ENCODE results near the gene RAB11FIP3. TPM values are rescaled to one million over a fixed set of nuclear protein-coding genes. Genes with fewer than 3 reads are reported as not detected.

The RAB11FIP3 gene
- total RNA-seq, 4 donors from 2014 or later, result 20.7 to 62.5 (median 29.1) TPM

DNA sequence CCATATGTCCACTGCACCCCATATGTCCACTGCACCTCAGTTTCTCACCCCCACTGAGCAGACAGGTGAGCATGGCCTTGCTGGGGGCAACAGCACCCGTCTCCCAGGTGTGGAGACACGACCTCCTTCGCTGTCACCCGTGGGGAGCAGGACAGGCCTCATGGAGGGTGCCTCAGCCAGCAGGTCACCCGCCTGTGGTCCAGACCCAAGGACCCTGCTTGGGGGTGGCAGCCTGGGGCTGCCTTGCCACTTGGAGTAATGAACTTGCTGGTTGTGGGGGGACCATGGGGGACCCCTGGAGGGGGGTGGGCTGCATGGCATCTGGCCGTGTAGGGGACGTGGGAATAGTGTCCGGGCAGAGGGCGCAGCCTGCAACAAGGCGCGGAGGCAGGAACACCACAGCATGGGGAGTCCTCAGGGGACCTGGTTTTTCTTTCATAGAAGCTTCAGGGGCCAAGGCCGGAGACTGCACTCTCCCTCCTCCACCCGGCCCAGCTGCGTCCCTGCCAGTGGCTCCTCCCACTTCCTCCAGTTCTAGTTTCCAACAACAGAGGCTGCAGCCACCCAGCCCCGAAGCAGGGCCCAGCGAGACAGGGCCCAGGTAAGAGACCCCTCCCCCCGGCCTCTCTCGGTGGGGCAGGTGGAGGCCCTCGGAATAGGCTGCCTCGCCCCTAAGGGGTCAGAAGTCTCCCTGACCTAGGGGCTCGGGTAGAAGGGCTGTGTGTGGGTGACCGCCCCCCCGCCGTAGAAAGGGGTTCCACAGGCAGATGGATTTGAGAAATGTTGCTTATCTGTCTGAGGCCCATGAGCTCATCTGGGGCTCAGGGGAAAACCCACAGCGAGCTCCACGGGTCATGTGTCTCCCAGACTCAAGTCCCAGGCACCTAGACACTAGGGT lies 141.3 kb downstream of the RAB11FIP3 start, which contains the start of gene NHLRC4:
Gene NHLRC4, plus strand, starts transcription at position 531 of the 898 bp plus-strand sequence. CDS start 1,043 bp downstream, outside the sequence.
- WGBS, result 41% methylated on average over 8 of the region's 26 CpGs
- no peak within 1 kb of the TSS for H3K27ac ChIP-seq
- no peaks in the 10 kb centered on the region for H3K36me3 ChIP-seq
- peak within 1 kb of the TSS; percentile 32 for H3K4me3 ChIP-seq
- TF ChIP-seq POLR2A (IDR thresholded peaks at IDR 0.05) (no peak), EP300 (IDR thresholded peaks at IDR 0.05) (no peak), POLR2AphosphoS5 (IDR thresholded peaks at IDR 0.05) (no peak)
- TF ChIP-seq, protein P1, sequence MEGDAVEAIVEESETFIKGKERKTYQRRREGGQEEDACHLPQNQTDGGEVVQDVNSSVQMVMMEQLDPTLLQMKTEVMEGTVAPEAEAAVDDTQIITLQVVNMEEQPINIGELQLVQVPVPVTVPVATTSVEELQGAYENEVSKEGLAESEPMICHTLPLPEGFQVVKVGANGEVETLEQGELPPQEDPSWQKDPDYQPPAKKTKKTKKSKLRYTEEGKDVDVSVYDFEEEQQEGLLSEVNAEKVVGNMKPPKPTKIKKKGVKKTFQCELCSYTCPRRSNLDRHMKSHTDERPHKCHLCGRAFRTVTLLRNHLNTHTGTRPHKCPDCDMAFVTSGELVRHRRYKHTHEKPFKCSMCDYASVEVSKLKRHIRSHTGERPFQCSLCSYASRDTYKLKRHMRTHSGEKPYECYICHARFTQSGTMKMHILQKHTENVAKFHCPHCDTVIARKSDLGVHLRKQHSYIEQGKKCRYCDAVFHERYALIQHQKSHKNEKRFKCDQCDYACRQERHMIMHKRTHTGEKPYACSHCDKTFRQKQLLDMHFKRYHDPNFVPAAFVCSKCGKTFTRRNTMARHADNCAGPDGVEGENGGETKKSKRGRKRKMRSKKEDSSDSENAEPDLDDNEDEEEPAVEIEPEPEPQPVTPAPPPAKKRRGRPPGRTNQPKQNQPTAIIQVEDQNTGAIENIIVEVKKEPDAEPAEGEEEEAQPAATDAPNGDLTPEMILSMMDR (IDR thresholded peaks at IDR 0.05), result no peak
- no peak for DNase-seq (ENCODE audit: low spot score in 2 of 2)
- no peaks in the 10 kb centered on the region for H3K9me3 ChIP-seq
- peaks cover 11% of the 10 kb centered on the region for H3K27me3 ChIP-seq
- H3K4me1 ChIP-seq, result peaks cover 58% of the 10 kb centered on the region

GRCh38 chr16:567373-568256 lies 142.2 kb downstream of the RAB11FIP3 start:
- no peaks in the 10 kb centered on the region for H3K36me3 ChIP-seq
- no peak overlapping the region for H3K27ac ChIP-seq
- 86% methylated on average over 20 of the region's 35 CpGs for WGBS
- no peak for TF ChIP-seq POLR2AphosphoS5 (IDR thresholded peaks at IDR 0.05)
- no peak for TF ChIP-seq POLR2A (IDR thresholded peaks at IDR 0.05)
- no peak for TF ChIP-seq EP300 (IDR thresholded peaks at IDR 0.05)
- TF ChIP-seq, protein P1 (IDR thresholded peaks at IDR 0.05), result no peak
- peaks cover 58% of the 10 kb centered on the region for H3K4me1 ChIP-seq
- peaks cover 5% of the 10 kb centered on the region for H3K27me3 ChIP-seq
- H3K9me3 ChIP-seq, result no peaks in the 10 kb centered on the region
- no peak for DNase-seq (ENCODE audit: low spot score in 2 of 2)
- peak overlapping the region; percentile 32 for H3K4me3 ChIP-seq

DNA sequence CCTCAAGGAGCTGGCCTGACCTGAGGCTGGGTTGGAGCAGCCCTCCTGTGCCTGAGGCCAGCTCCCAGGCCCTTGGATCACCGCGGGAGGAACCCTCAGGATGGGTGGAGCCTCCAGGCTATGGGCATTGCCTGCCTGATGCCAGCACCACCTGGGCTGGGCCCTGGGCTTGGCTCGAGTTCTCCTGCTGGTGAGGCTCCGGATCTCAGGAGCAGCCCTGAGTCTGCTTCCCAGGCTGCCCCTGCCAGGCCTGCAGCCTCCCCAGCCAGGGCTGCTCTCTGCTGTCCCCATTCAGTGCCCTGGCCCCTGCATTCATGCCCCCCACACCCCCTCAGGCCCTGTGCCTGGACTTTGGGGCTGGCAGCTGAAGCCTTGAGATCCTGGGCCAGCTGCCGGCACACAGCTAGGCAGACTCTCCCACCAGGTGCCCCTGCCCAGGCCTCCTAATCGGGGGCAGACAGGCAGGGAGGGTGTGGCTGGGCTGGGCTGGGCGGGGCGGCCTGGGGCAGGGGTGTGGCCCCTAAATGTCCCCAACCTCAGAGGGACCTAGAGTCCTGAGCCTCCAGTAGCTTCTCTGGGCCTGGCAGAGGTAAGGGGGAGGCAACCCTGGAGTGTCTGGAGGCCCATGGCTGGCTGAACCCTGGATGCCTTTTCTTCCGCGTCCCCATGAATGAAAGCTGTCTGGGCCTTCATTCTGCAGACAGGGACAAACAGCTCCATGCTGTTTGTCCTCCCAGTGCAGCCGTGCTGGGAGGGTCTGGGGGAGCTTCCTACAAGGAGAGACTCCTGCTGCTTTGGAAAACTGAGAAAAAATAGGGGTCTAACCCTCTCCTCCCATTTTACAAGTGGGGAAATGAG lies 143.2 kb downstream of the RAB11FIP3 start:
- WGBS, result 49% methylated on average over 9 of the region's 11 CpGs
- Histone ChIP-seq H3K27ac (peak overlapping the region; percentile 74), H3K9me3 (no peaks in the 10 kb centered on the region), H3K4me1 (peaks cover 58% of the 10 kb centered on the region), H3K27me3 (no peaks in the 10 kb centered on the region), H3K4me3 (peak overlapping the region; percentile 80), H3K36me3 (peaks cover 2% of the 10 kb centered on the region)
- DNase-seq (ENCODE audit: low spot score in 2 of 2), result no peak
- TF ChIP-seq, protein P1 (IDR thresholded peaks at IDR 0.05), result no peak
- TF ChIP-seq POLR2AphosphoS5 (IDR thresholded peaks at IDR 0.05) (no peak), EP300 (IDR thresholded peaks at IDR 0.05) (no peak), POLR2A (IDR thresholded peaks at IDR 0.05) (no peak)

DNA sequence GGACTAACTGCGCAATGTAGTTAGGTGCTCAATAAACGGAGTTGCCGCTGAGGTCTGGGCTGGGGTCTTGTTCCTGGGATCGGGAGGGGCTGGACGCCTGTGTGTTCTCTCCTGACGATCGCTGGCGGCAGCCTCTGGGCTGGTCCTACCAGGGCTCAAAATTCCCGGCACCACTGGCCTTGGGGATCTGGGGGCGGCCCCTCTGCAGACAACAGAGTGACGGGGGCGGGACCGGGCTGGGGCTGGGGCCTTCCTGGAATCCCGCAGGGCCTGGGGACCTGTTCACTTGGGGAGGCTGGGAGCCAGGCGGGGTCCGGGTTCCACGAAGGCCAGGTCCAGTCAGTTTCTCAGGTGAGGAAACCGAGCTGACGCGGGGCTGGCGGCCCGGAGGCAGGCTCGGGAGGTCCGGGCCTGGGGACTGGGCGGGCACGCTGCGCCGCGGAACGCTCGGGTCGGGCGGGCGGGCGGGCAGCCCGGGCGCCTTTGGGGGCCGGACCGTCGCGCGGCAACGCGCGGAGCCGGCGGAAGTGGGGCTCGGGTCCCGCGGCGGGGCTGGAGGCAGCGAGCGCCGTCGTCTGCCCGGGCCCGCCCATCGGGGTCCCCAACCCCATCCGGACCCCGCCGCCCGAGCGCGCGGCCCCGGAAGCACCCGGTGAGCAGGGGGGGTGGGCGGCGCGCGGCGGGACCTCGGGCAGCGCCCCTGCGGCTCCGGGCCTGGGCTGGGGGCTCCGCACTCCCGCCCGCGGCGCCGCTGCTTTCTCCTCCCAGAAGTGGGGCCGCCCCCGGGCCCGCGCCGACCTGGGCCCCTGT lies 144.2 kb downstream of the RAB11FIP3 start, which contains the start of gene PIGQ:
Gene PIGQ, plus strand, starts transcription at position 524 of the 810 bp plus-strand sequence. CDS start 4,107 bp downstream, outside the sequence.
- peak within 1 kb of the TSS; percentile 80 for H3K4me3 ChIP-seq
- TF ChIP-seq POLR2A (IDR thresholded peaks at IDR 0.05) (no peak), EP300 (IDR thresholded peaks at IDR 0.05) (no peak), POLR2AphosphoS5 (IDR thresholded peaks at IDR 0.05) (no peak)
- TF ChIP-seq, protein P1 (IDR thresholded peaks at IDR 0.05), result no peak
- peak; percentile 86 to 89 for DNase-seq (ENCODE audit: low spot score in 2 of 2)
- 40% methylated on average over 1 of the region's 87 CpGs for WGBS
- no peaks in the 10 kb centered on the region for H3K27me3 ChIP-seq
- H3K36me3 ChIP-seq, result peaks cover 12% of the 10 kb centered on the region
- H3K9me3 ChIP-seq, result no peaks in the 10 kb centered on the region
- H3K4me1 ChIP-seq, result peaks cover 58% of the 10 kb centered on the region
- H3K27ac ChIP-seq, result peak within 1 kb of the TSS; percentile 74
